WTC11 (cell line): ENCODE data around the gene CORO7. TPM values are rescaled to one million over a fixed set of nuclear protein-coding genes. Genes with fewer than 3 reads are reported as not detected.

ENCODE experiments used
- ATAC-seq: fragments of 200-7000 bp; cut with Tn5 transposase; 2 replicates; pipeline ENCODE4 v1.10.0; 2021; ENCODE audit warnings: mild to moderate bottlenecking, moderate library complexity
- CTCF ChIA-PET: fragments of 300-600 bp; sonication (Branson Sonifier 250); formaldehyde crosslinking; loops from one replicate; lab custom pipeline; 2021; ENCODE audit warnings: antibody characterized with exemption; lab: Charles Lee
- POLR2A ChIA-PET: fragments of 350-600 bp; sonication (Branson Sonifier 250); formaldehyde crosslinking; loops from one replicate; lab custom pipeline; 2021; ENCODE audit warnings: antibody characterized with exemption; lab: Charles Lee
- DNase-seq: peaks from one replicate; pipeline ENCODE4 v3.0.0; 2021; ENCODE audit warnings: low spot score
- H3K27ac Mint-ChIP-seq: 2 replicates; pipeline ENCODE4 v1.8.0; 2021; ENCODE audit warnings: mixed read lengths
- H3K27me3 Mint-ChIP-seq: 2 replicates; pipeline ENCODE4 v1.8.0; 2021; ENCODE audit warnings: low read depth, mild to moderate bottlenecking, moderate library complexity, mixed read lengths
- H3K36me3 Mint-ChIP-seq: 2 replicates; pipeline ENCODE4 v1.8.0; 2021; ENCODE audit warnings: mixed read lengths
- H3K4me1 Mint-ChIP-seq: 2 replicates; pipeline ENCODE4 v1.8.0; 2022; ENCODE audit warnings: mixed read lengths
- H3K4me3 Mint-ChIP-seq: 2 replicates; pipeline ENCODE4 v1.8.0; 2021; ENCODE audit warnings: mild to moderate bottlenecking, moderate library complexity, mixed read lengths
- H3K9me3 Mint-ChIP-seq: 2 replicates; pipeline ENCODE4 v1.8.0; 2021; ENCODE audit warnings: mixed read lengths
- ARID4B ChIP-seq: sonication (generic); formaldehyde crosslinking; IDR thresholded peaks from 2 replicates; pipeline ENCODE4 v1.8.0; 2023; ENCODE audit warnings: missing genetic modification reagents, mild to moderate bottlenecking, borderline replicate concordance
- ATF1 ChIP-seq: sonication (generic); formaldehyde crosslinking; IDR thresholded peaks from 2 replicates; pipeline ENCODE4 v1.8.1; 2023; ENCODE audit warnings: mild to moderate bottlenecking, moderate library complexity, missing genetic modification reagents
- CREB1 ChIP-seq: sonication (generic); formaldehyde crosslinking; IDR thresholded peaks from 2 replicates; pipeline ENCODE4 v1.8.0; 2023; ENCODE audit warnings: mild to moderate bottlenecking, missing genetic modification reagents
- ESRRA ChIP-seq: sonication (generic); formaldehyde crosslinking; IDR thresholded peaks from 2 replicates; pipeline ENCODE4 v1.8.1; 2022; ENCODE audit warnings: mild to moderate bottlenecking, missing genetic modification reagents, borderline replicate concordance
- ETV6 ChIP-seq: sonication (generic); formaldehyde crosslinking; IDR thresholded peaks from 2 replicates; pipeline ENCODE4 v1.8.1; 2022; ENCODE audit warnings: mild to moderate bottlenecking, missing genetic modification reagents
- JUN ChIP-seq: sonication (generic); formaldehyde crosslinking; IDR thresholded peaks from 2 replicates; pipeline ENCODE4 v1.8.0; 2023; ENCODE audit warnings: mild to moderate bottlenecking, missing genetic modification reagents
- MXD4 ChIP-seq: fragments of 250-450 bp; sonication (Bioruptor Pico); IDR thresholded peaks from 2 replicates; pipeline ENCODE4 v1.8.0; 2021; ENCODE audit warnings: mild to moderate bottlenecking, moderate library complexity, borderline replicate concordance
- NR1H2 ChIP-seq: sonication (generic); formaldehyde crosslinking; IDR thresholded peaks from 2 replicates; pipeline ENCODE4 v1.9.0; 2021; ENCODE audit warnings: mild to moderate bottlenecking, moderate library complexity, missing genetic modification reagents
- RELA ChIP-seq: sonication (generic); formaldehyde crosslinking; IDR thresholded peaks from 2 replicates; pipeline ENCODE4 v1.8.1; 2022; ENCODE audit warnings: missing genetic modification reagents, mild to moderate bottlenecking, borderline replicate concordance
- ZNF232 ChIP-seq: sonication (generic); formaldehyde crosslinking; IDR thresholded peaks from 2 replicates; pipeline ENCODE4 v1.8.0; 2022; ENCODE audit warnings: mild to moderate bottlenecking, missing genetic modification reagents
- ZNF396 ChIP-seq: fragments of 250-450 bp; sonication (Bioruptor Pico); IDR thresholded peaks from 2 replicates; pipeline ENCODE4 v1.8.0; 2021; ENCODE audit warnings: mild to moderate bottlenecking, moderate library complexity, borderline replicate concordance
- ZNF671 ChIP-seq: fragments of 250-450 bp; sonication (Bioruptor Pico); IDR thresholded peaks from 2 replicates; pipeline ENCODE4 v1.8.0; 2021; ENCODE audit warnings: mild to moderate bottlenecking
- total RNA-seq: library from RNA; stranded (reverse); gene quantifications from 3 replicates; pipeline ENCODE4 v1.2.3, GENCODE V29; 2021
- TF ChIP-seq, protein P1 (sequence below): fragments of 250-450 bp; sonication (Bioruptor Pico); IDR thresholded peaks from 2 replicates; pipeline ENCODE4 v1.9.0; 2021; ENCODE audit warnings: mild to moderate bottlenecking, borderline replicate concordance
- TF ChIP-seq, protein P2 (sequence below): sonication (generic); formaldehyde crosslinking; IDR thresholded peaks from 2 replicates; pipeline ENCODE4 v1.8.1; 2022; ENCODE audit warnings: low read depth, missing genetic modification reagents, borderline replicate concordance
- TF ChIP-seq, protein P3 (sequence below): sonication (generic); formaldehyde crosslinking; IDR thresholded peaks from 2 replicates; pipeline ENCODE4 v1.8.1; 2023; ENCODE audit warnings: mild to moderate bottlenecking, missing genetic modification reagents
- TF ChIP-seq, protein P4 (sequence below): fragments of 250-450 bp; sonication (Bioruptor Pico); IDR thresholded peaks from 2 replicates; pipeline ENCODE4 v1.9.0; 2021; ENCODE audit warnings: mild to moderate bottlenecking

CORO7 gene
- total RNA-seq, 1 experiment from 2014 or later = 45.5 TPM

- no peak for TF ChIP-seq ARID4B (CRISPR knock-in tag)
- TF ChIP-seq, protein P1, sequence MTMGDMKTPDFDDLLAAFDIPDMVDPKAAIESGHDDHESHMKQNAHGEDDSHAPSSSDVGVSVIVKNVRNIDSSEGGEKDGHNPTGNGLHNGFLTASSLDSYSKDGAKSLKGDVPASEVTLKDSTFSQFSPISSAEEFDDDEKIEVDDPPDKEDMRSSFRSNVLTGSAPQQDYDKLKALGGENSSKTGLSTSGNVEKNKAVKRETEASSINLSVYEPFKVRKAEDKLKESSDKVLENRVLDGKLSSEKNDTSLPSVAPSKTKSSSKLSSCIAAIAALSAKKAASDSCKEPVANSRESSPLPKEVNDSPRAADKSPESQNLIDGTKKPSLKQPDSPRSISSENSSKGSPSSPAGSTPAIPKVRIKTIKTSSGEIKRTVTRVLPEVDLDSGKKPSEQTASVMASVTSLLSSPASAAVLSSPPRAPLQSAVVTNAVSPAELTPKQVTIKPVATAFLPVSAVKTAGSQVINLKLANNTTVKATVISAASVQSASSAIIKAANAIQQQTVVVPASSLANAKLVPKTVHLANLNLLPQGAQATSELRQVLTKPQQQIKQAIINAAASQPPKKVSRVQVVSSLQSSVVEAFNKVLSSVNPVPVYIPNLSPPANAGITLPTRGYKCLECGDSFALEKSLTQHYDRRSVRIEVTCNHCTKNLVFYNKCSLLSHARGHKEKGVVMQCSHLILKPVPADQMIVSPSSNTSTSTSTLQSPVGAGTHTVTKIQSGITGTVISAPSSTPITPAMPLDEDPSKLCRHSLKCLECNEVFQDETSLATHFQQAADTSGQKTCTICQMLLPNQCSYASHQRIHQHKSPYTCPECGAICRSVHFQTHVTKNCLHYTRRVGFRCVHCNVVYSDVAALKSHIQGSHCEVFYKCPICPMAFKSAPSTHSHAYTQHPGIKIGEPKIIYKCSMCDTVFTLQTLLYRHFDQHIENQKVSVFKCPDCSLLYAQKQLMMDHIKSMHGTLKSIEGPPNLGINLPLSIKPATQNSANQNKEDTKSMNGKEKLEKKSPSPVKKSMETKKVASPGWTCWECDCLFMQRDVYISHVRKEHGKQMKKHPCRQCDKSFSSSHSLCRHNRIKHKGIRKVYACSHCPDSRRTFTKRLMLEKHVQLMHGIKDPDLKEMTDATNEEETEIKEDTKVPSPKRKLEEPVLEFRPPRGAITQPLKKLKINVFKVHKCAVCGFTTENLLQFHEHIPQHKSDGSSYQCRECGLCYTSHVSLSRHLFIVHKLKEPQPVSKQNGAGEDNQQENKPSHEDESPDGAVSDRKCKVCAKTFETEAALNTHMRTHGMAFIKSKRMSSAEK (CRISPR knock-in tag) = no peak
- TF ChIP-seq, protein P2, sequence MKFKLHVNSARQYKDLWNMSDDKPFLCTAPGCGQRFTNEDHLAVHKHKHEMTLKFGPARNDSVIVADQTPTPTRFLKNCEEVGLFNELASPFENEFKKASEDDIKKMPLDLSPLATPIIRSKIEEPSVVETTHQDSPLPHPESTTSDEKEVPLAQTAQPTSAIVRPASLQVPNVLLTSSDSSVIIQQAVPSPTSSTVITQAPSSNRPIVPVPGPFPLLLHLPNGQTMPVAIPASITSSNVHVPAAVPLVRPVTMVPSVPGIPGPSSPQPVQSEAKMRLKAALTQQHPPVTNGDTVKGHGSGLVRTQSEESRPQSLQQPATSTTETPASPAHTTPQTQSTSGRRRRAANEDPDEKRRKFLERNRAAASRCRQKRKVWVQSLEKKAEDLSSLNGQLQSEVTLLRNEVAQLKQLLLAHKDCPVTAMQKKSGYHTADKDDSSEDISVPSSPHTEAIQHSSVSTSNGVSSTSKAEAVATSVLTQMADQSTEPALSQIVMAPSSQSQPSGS (CRISPR knock-in tag) = no peak
Observed at GRCh38 chr16:4414187-4414917, 2.0 kb downstream of the CORO7 start (continued).

GRCh38 chr16:4412854-4413253, 3.5 kb downstream of the CORO7 start:
- Mint-ChIP-seq H3K36me3 (no peaks in the 10 kb centered on the region), H3K27ac (no peak overlapping the region), H3K4me3 (no peak overlapping the region), H3K27me3 (peaks cover 6% of the 10 kb centered on the region), H3K9me3 (no peaks in the 10 kb centered on the region), H3K4me1 (peaks cover 5% of the 10 kb centered on the region)
- no peak for DNase-seq
- no peak for ATAC-seq
- TF ChIP-seq, protein P3, sequence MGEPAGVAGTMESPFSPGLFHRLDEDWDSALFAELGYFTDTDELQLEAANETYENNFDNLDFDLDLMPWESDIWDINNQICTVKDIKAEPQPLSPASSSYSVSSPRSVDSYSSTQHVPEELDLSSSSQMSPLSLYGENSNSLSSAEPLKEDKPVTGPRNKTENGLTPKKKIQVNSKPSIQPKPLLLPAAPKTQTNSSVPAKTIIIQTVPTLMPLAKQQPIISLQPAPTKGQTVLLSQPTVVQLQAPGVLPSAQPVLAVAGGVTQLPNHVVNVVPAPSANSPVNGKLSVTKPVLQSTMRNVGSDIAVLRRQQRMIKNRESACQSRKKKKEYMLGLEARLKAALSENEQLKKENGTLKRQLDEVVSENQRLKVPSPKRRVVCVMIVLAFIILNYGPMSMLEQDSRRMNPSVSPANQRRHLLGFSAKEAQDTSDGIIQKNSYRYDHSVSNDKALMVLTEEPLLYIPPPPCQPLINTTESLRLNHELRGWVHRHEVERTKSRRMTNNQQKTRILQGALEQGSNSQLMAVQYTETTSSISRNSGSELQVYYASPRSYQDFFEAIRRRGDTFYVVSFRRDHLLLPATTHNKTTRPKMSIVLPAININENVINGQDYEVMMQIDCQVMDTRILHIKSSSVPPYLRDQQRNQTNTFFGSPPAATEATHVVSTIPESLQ (CRISPR knock-in tag) = no peak
- TF ChIP-seq, protein P2 (CRISPR knock-in tag) = no peak
- TF ChIP-seq ZNF396 (CRISPR knock-in tag) (no peak), JUN (no peak), NR1H2 (CRISPR knock-in tag) (no peak), RELA (CRISPR knock-in tag) (no peak), ATF1 (CRISPR knock-in tag) (no peak), ETV6 (CRISPR knock-in tag) (no peak), ESRRA (no peak), CREB1 (CRISPR knock-in tag) (no peak), ZNF232 (CRISPR knock-in tag) (no peak), ZNF671 (CRISPR knock-in tag) (no peak), MXD4 (no peak)
- TF ChIP-seq, protein P4, sequence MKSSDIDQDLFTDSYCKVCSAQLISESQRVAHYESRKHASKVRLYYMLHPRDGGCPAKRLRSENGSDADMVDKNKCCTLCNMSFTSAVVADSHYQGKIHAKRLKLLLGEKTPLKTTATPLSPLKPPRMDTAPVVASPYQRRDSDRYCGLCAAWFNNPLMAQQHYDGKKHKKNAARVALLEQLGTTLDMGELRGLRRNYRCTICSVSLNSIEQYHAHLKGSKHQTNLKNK (CRISPR knock-in tag) = no peak
- ChIA-PET POLR2A (no interaction called here), CTCF (interaction anchor here (8.8 kb wide), 1 partner anchor 9 kb away, joined by 102 read pairs; no protein-coding TSS in a partner anchor)
